IMR-90 (cell line): ENCODE data around the gene STING1. TPM values are rescaled to one million over a fixed set of nuclear protein-coding genes. Genes with fewer than 3 reads are reported as not detected.

Experiments
- ATAC-seq: fragments of 200-7000 bp; cut with Tn5 transposase; 2 replicates; pipeline ENCODE4 v1.9.1; 2020; ENCODE audit warnings: low read depth, mild to moderate bottlenecking, moderate library complexity
- BruUV-seq: library from RNA; stranded (reverse); fragments of 400-500 nt; replicated peaks from 2 replicates; lab custom pipeline; 2021; lab: Mats Ljungman, UMichigan
- CTCF ChIA-PET: fragments of 300-600 bp; formaldehyde crosslinking; extraction: SDS; loops from one replicate; lab custom pipeline; 2021; ENCODE audit warnings: antibody characterized with exemption; lab: Yijun Ruan, JAX
- POLR2A ChIA-PET: fragments of 300-600 bp; sonication (Branson Sonifier 250); formaldehyde crosslinking; loops from one replicate; lab custom pipeline; 2022; ENCODE audit warnings: antibody characterized with exemption; ENCODE audit not compliant: unreplicated experiment; lab: Charles Lee
- DNase-seq: peaks from one replicate; pipeline ENCODE4 v3.0.0; 2013
- H2AFZ ChIP-seq: replicated peaks from 2 replicates; pipeline ENCODE3; 2013; ENCODE audit warnings: low read length, mild to moderate bottlenecking; ENCODE audit not compliant: poor library complexity
- H2AK5ac ChIP-seq: 2 replicates; pipeline ENCODE4 v1.6.1; 2013; ENCODE audit warnings: low read depth, low read length, inconsistent platforms
- H2AK9ac ChIP-seq: replicated peaks from 2 replicates; pipeline ENCODE3; 2013; ENCODE audit warnings: mild to moderate bottlenecking, low read depth, low read length, moderate library complexity; ENCODE audit not compliant: poor library complexity
- H2BK120ac ChIP-seq: 2 replicates; pipeline ENCODE4 v1.6.1; 2013; ENCODE audit warnings: low read depth, low read length, inconsistent platforms
- H2BK15ac ChIP-seq: 3 replicates; pipeline ENCODE4 v1.6.1; 2013; ENCODE audit warnings: low read depth, low read length, inconsistent platforms
- H2BK20ac ChIP-seq: 2 replicates; pipeline ENCODE4 v1.6.1; 2013; ENCODE audit warnings: low read depth, mild to moderate bottlenecking, inconsistent platforms, low read length, moderate library complexity
- H2BK5ac ChIP-seq: 2 replicates; pipeline ENCODE4 v1.6.1; 2013; ENCODE audit warnings: mild to moderate bottlenecking, low read depth, low read length, inconsistent platforms; ENCODE audit not compliant: poor library complexity, severe bottlenecking
- H3K14ac ChIP-seq: replicated peaks from 2 replicates; pipeline ENCODE4 v1.6.1; 2013; ENCODE audit warnings: low read depth, low read length, inconsistent platforms
- H3K18ac ChIP-seq: 2 replicates; pipeline ENCODE4 v1.6.1; 2013; ENCODE audit warnings: low read depth, low read length, control low read depth
- H3K23ac ChIP-seq: 2 replicates; pipeline ENCODE4 v1.6.1; 2013; ENCODE audit warnings: low read depth, low read length, inconsistent platforms
- H3K27ac ChIP-seq: 2 replicates; pipeline ENCODE4 v1.5.1; 2013; ENCODE audit warnings: mild to moderate bottlenecking, control low read depth, low read length; ENCODE audit not compliant: insufficient read depth
- H3K27me3 ChIP-seq: 2 replicates; pipeline ENCODE4 v1.6.1; 2013; ENCODE audit warnings: low read length; ENCODE audit not compliant: control insufficient read depth, insufficient read depth
- H3K36me3 ChIP-seq: 2 replicates; pipeline ENCODE4 v1.6.1; 2013; ENCODE audit warnings: low read length, mixed read lengths; ENCODE audit not compliant: control insufficient read depth, insufficient read depth
- H3K4ac ChIP-seq: 2 replicates; pipeline ENCODE4 v1.6.1; 2013; ENCODE audit warnings: low read depth, low read length, inconsistent platforms
- H3K4me1 ChIP-seq: 2 replicates; pipeline ENCODE4 v1.6.1; 2013; ENCODE audit warnings: low read length, mixed read lengths; ENCODE audit not compliant: control insufficient read depth, insufficient read depth
- H3K4me2 ChIP-seq: 2 replicates; pipeline ENCODE4 v1.6.1; 2013; ENCODE audit warnings: low read depth, mild to moderate bottlenecking, control low read depth, low read length, moderate library complexity
- H3K4me3 ChIP-seq: 2 replicates; pipeline ENCODE4 v1.5.1; 2013; ENCODE audit warnings: low read depth, mild to moderate bottlenecking, control low read depth, low read length, moderate library complexity; ENCODE audit not compliant: insufficient read depth
- H3K56ac ChIP-seq: 2 replicates; pipeline ENCODE4 v1.6.1; 2013; ENCODE audit warnings: low read length, inconsistent platforms; ENCODE audit not compliant: insufficient read depth; ENCODE audit errors: extremely low read depth
- H3K79me1 ChIP-seq, 2 experiments: 2 replicates each; pipeline ENCODE4 v1.6.1; 2013; ENCODE audit warnings: low read length in 2 of 2, inconsistent platforms in 1 of 2, low read depth in 1 of 2
- H3K9ac ChIP-seq: 2 replicates; pipeline ENCODE4 v1.6.1; 2013; ENCODE audit warnings: low read depth, low read length, control low read depth
- H3K9me1 ChIP-seq: 2 replicates; pipeline ENCODE4 v1.6.1; 2013; ENCODE audit warnings: low read length, inconsistent platforms; ENCODE audit not compliant: insufficient read depth
- H3K9me3 ChIP-seq: 2 replicates; pipeline ENCODE4 v1.6.1; 2013; ENCODE audit warnings: low read length; ENCODE audit not compliant: control insufficient read depth, insufficient read depth
- H4K20me1 ChIP-seq: 2 replicates; pipeline ENCODE4 v1.6.1; 2013; ENCODE audit warnings: low read length, inconsistent platforms; ENCODE audit not compliant: insufficient read depth
- H4K5ac ChIP-seq: 2 replicates; pipeline ENCODE4 v1.6.1; 2013; ENCODE audit warnings: mild to moderate bottlenecking, low read depth, low read length, control low read depth
- H4K8ac ChIP-seq, 2 experiments: 2 replicates each; pipeline ENCODE4 v1.6.1; 2013; ENCODE audit warnings: low read depth in 2 of 2, low read length in 2 of 2, control low read depth in 1 of 2, inconsistent platforms in 1 of 2
- H4K91ac ChIP-seq: 2 replicates; pipeline ENCODE4 v1.6.1; 2013; ENCODE audit warnings: low read depth, low read length, inconsistent platforms; ENCODE audit not compliant: insufficient read depth
- CHD1 ChIP-seq: IDR thresholded peaks from 2 replicates; pipeline ENCODE4 v1.6.1; 2012; ENCODE audit warnings: low read depth, low read length, improper control_type of control experiment
- FOS ChIP-seq: fragments of 150-350 bp; IDR thresholded peaks from 2 replicates; pipeline ENCODE4 v1.6.1; 2016; ENCODE audit warnings: low read depth, low read length
- MAFK ChIP-seq: IDR thresholded peaks from 2 replicates; pipeline ENCODE4 v1.6.1; 2012; ENCODE audit warnings: low read depth, low read length, improper control_type of control experiment
- MAZ ChIP-seq: IDR thresholded peaks from 2 replicates; pipeline ENCODE4 v1.6.1; 2012; ENCODE audit warnings: low read depth, mild to moderate bottlenecking, low read length, improper control_type of control experiment, moderate library complexity, borderline replicate concordance
- MXI1 ChIP-seq: IDR thresholded peaks from 2 replicates; pipeline ENCODE4 v1.6.1; 2012; ENCODE audit warnings: low read depth, mild to moderate bottlenecking, low read length, moderate library complexity, borderline replicate concordance
- NFE2L2 ChIP-seq: fragments of 150-350 bp; IDR thresholded peaks from 2 replicates; pipeline ENCODE4 v1.6.1; 2016; ENCODE audit warnings: low read depth, mild to moderate bottlenecking, low read length
- RAD21 ChIP-seq: IDR thresholded peaks from 2 replicates; pipeline ENCODE4 v1.6.1; 2012; ENCODE audit warnings: low read length, improper control_type of control experiment
- RCOR1 ChIP-seq: IDR thresholded peaks from 2 replicates; pipeline ENCODE4 v1.6.1; 2012; ENCODE audit warnings: mild to moderate bottlenecking, low read length, improper control_type of control experiment; ENCODE audit not compliant: insufficient replicate concordance
- RFX5 ChIP-seq: IDR thresholded peaks from 2 replicates; pipeline ENCODE4 v1.8.0; 2012; ENCODE audit warnings: low read depth, mild to moderate bottlenecking, low read length, moderate library complexity
- SMC3 ChIP-seq: fragments of 150-350 bp; IDR thresholded peaks from 2 replicates; pipeline ENCODE4 v1.6.1; 2016; ENCODE audit warnings: low read depth, mild to moderate bottlenecking, antibody characterized with exemption, low read length, moderate library complexity
- WGBS, 2 experiments: methylation state at CpG; one replicate each; pipeline versions ENCODE4 v1.1.5 to v1.1.7; 2013; ENCODE audit warnings: missing lambda C conversion rate in 2 of 2; ENCODE audit not compliant: insufficient read length in 1 of 2; ENCODE audit errors: extremely low coverage in 2 of 2; 5-methylcytosine and 5-hydroxymethylcytosine counted together
- dilution Hi-C: fragments of 300-500 bp; cut with HindIII; formaldehyde crosslinking; loops from one replicate; pipeline ENCODE4 v1.14.3; 2018; ENCODE audit warnings: low sequenced_read_pairs; ENCODE audit not compliant: unreplicated experiment
- in situ Hi-C: fragments of 300-500 bp; cut with MboI; formaldehyde crosslinking; loops from 3 replicates; pipeline ENCODE4 v1.14.3; 2019; ENCODE audit warnings: low sequenced_read_pairs, inconsistent platforms, mixed read lengths
- intact Hi-C: fragments of 100-400 bp; cut with micrococcal nuclease; formaldehyde crosslinking; loops from 2 replicates; pipeline ENCODE4 v1.10.0; 2022
- polyA plus RNA-seq, 3 experiments: library from polyadenylated mRNA; depleted of rRNA; stranded (reverse); fragments of >200 nt; gene quantifications; 2 replicates each; pipeline ENCODE4 v1.2.3, GENCODE V29; 2012; ENCODE audit warnings: low replicate concordance in 1 of 3
- total RNA-seq: library from RNA; depleted of rRNA; stranded (reverse); fragments of >200 nt; gene quantifications from 2 replicates; pipeline ENCODE4 v1.2.3, GENCODE V29; 2012

The STING1 gene
- total and polyA plus RNA-seq, 2 of the 4 experiments (the other 2 are of a cell fraction) = 18.6 to 63.5 TPM

GRCh38 chr5:139462586-139463276 lies 19.8 kb downstream of the STING1 start, which contains the start of gene ECSCR:
TSS of gene ECSCR (minus strand) at chr5:139462743. CDS start at chr5:139462670, 73 bp downstream.
- BruUV-seq = no TSS peak
- peak within 1 kb of the TSS; percentile 79 for H4K91ac ChIP-seq
- no peaks in the 10 kb centered on the region for H3K27me3 ChIP-seq
- H3K4me3 ChIP-seq = no peak within 1 kb of the TSS
- peak within 1 kb of the TSS; percentile 78 for H2BK5ac ChIP-seq
- H3K27ac ChIP-seq = peak within 1 kb of the TSS; percentile 6; the same call in 1 of the 2 replicates
- H2BK120ac ChIP-seq = peak within 1 kb of the TSS; percentile 84
- peaks cover 18% of the 10 kb centered on the region for H3K9me1 ChIP-seq
- intact Hi-C loops = no loop called here
- peak within 1 kb of the TSS; percentile 87 for H2BK20ac ChIP-seq
- H2AK9ac ChIP-seq = peak within 1 kb of the TSS; percentile 81
- TF ChIP-seq SMC3 = no peak
- no peak for TF ChIP-seq RAD21
- no peak for TF ChIP-seq FOS
- TF ChIP-seq CHD1 = no peak
- no peak for TF ChIP-seq RFX5
- no peak for TF ChIP-seq NFE2L2
- TF ChIP-seq MAFK = no peak
- no peak for TF ChIP-seq MAZ
- no peak for TF ChIP-seq MXI1
- TF ChIP-seq RCOR1 = no peak
- H2BK15ac ChIP-seq = peak within 1 kb of the TSS; percentile 79; the same call in 2 of the 3 replicates
- CTCF ChIA-PET = no interaction called here
- H3K18ac ChIP-seq = peak within 1 kb of the TSS; percentile 82; the same call in 1 of the 2 replicates
- no peaks in the 10 kb centered on the region; a peak in 1 of 4 replicates for H3K79me1 ChIP-seq
- no peaks in the 10 kb centered on the region for H3K9me3 ChIP-seq
- H2AK5ac ChIP-seq = peak within 1 kb of the TSS; percentile 82
- H3K23ac ChIP-seq = peak within 1 kb of the TSS; percentile 77; the same call in 1 of the 2 replicates
- DNase-seq = no peak
- H3K56ac ChIP-seq = no peak within 1 kb of the TSS
- in situ Hi-C loops = no loop called here
- no peaks in the 10 kb centered on the region for H3K36me3 ChIP-seq
- no peak for ATAC-seq
- 77% methylated on average over 6 of the region's 10 CpGs; no CpG with 5 or more reads in 1 of the 2 experiments for WGBS, 2 experiments
- peak within 1 kb of the TSS; percentile 85 for H3K4ac ChIP-seq
- H4K5ac ChIP-seq = peak within 1 kb of the TSS; percentile 53; the same call in 1 of the 2 replicates
- dilution Hi-C loops = no loop called here
- peak within 1 kb of the TSS; percentile 42 to 72 for H4K8ac ChIP-seq
- no peaks in the 10 kb centered on the region for H4K20me1 ChIP-seq
- H3K9ac ChIP-seq = no peak within 1 kb of the TSS
- POLR2A ChIA-PET = no interaction called here
- peak within 1 kb of the TSS; percentile 56; the same call in 1 of the 2 replicates for H3K4me2 ChIP-seq
- H3K4me1 ChIP-seq = peaks cover 23% of the 10 kb centered on the region
- H2AFZ ChIP-seq = peak within 1 kb of the TSS; percentile 76
- peak within 1 kb of the TSS; percentile 81 for H3K14ac ChIP-seq
